ENCODE data around the gene CHODL. TPM values are rescaled to one million over a fixed set of nuclear protein-coding genes. Genes with fewer than 3 reads are reported as not detected.

The CHODL gene
- total RNA-seq, 1 experiment from 2014 or later, result 0.44 TPM

DNA sequence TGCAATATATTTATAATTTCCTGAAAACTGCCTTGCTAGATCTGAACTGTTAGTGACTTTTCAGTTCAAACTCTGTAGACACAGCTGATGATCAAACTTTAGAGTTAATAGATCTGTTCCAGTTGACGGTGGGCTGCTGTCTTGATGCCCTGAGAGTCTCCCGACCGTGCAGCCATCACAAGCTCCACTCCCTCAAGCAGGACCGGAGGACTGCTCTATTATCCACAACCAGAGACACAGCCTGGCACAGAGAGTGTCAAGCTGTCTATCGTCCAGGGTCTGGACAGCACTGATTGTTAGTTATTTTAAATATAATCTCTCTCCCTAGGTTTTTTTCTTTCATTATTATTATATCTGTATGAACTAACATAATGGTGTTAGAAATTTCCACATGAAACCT lies 8.0 kb downstream of the CHODL start:
- Histone ChIP-seq H3K9me2 (ENCODE audit: insufficient read depth) (no peaks in the 10 kb centered on the region), H3K27ac (no peak overlapping the region), H3K79me2 (ENCODE audit: low read depth) (no peaks in the 10 kb centered on the region), H2AFZ (no peak overlapping the region; the same call in 1 of the 2 replicates), H3F3A (ENCODE audit: insufficient read depth, low read depth) (no peaks in the 10 kb centered on the region), H3K4me3 (no peak overlapping the region), H3K9me3 (ENCODE audit: insufficient read depth, low read depth) (no peaks in the 10 kb centered on the region), H3K36me3 (ENCODE audit: low read depth) (no peaks in the 10 kb centered on the region), H4K20me1 (ENCODE audit: insufficient read depth) (no peaks in the 10 kb centered on the region), H3K4me2 (no peak overlapping the region), H3K4me1 (replicated peaks; ENCODE audit: insufficient read depth) (no peaks in the 10 kb centered on the region), H3K27me3 (ENCODE audit: insufficient read depth, low read depth) (no peaks in the 10 kb centered on the region)
- no peak for DNase-seq
- ChIA-PET POLR2A (ENCODE audit: unreplicated experiment) (interaction anchor here (0.7 kb wide), 1 partner anchor 96 kb away, joined by 3 read pairs; no protein-coding TSS in a partner anchor), CTCF (no interaction called here)
- intact Hi-C loops (cut with micrococcal nuclease; ENCODE audit: unreplicated experiment), result no loop called here
- no TSS peak for BruUV-seq (replicated peaks)
- TF ChIP-seq, protein P1, sequence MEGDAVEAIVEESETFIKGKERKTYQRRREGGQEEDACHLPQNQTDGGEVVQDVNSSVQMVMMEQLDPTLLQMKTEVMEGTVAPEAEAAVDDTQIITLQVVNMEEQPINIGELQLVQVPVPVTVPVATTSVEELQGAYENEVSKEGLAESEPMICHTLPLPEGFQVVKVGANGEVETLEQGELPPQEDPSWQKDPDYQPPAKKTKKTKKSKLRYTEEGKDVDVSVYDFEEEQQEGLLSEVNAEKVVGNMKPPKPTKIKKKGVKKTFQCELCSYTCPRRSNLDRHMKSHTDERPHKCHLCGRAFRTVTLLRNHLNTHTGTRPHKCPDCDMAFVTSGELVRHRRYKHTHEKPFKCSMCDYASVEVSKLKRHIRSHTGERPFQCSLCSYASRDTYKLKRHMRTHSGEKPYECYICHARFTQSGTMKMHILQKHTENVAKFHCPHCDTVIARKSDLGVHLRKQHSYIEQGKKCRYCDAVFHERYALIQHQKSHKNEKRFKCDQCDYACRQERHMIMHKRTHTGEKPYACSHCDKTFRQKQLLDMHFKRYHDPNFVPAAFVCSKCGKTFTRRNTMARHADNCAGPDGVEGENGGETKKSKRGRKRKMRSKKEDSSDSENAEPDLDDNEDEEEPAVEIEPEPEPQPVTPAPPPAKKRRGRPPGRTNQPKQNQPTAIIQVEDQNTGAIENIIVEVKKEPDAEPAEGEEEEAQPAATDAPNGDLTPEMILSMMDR (conservative IDR thresholded peaks at IDR 0.05), result no peak
- TF ChIP-seq EZH2 (IDR thresholded peaks at IDR 0.05; ENCODE audit: low read depth), result no peak

DNA sequence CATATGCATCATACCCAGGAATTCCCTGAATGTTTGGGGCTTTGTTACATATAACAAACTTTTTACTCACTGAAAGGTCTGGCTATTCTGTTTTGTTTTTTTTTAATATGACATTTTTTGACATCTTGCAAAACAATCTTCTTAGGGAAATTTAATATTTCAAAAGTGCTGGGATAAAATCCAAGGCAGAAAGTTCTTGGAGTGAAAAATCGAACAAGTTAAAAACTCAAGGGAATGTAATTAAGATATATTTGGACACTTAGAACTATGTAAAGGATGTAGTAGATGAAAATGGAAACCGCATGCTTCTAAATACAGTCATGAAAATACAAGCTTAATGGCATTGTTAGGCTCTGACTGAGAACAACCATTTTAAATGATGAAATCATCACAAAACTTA lies 8.6 kb downstream of the CHODL start:
- no TSS peak for BruUV-seq (replicated peaks)
- POLR2A ChIA-PET (ENCODE audit: unreplicated experiment), result no interaction called here

DNA sequence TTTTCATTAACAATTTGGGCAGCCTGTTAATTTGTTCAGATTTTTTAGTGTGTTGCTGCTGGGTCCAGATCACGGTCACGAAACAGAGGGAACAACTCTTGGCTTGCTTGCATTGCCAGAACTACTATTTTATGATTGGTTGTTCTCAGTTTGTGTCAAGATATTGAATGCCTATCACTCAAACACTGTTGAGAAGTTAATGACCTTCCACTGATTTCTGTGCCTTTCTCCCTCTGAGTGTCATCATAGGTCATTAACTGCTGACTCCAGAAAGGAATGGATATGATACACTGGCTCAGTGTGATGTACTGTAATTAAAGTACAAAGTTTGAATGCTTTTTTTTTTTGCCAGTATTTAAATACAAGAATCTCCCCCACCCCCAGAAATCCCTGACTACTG lies 9.2 kb downstream of the CHODL start:
- Histone ChIP-seq H3K27me3 (ENCODE audit: insufficient read depth, low read depth) (no peaks in the 10 kb centered on the region), H3K4me1 (replicated peaks; ENCODE audit: insufficient read depth) (no peaks in the 10 kb centered on the region), H3K9me3 (ENCODE audit: insufficient read depth, low read depth) (no peaks in the 10 kb centered on the region), H3K27ac (no peak overlapping the region), H3K4me2 (no peak overlapping the region), H2AFZ (no peak overlapping the region), H3K79me2 (ENCODE audit: low read depth) (no peaks in the 10 kb centered on the region), H3K36me3 (ENCODE audit: low read depth) (no peaks in the 10 kb centered on the region), H3F3A (ENCODE audit: insufficient read depth, low read depth) (no peaks in the 10 kb centered on the region), H3K9me2 (ENCODE audit: insufficient read depth) (no peaks in the 10 kb centered on the region), H4K20me1 (ENCODE audit: insufficient read depth) (no peaks in the 10 kb centered on the region), H3K4me3 (no peak overlapping the region)
- TF ChIP-seq EZH2 (IDR thresholded peaks at IDR 0.05; ENCODE audit: low read depth), result no peak
- TF ChIP-seq, protein P1 (conservative IDR thresholded peaks at IDR 0.05), result no peak
- ChIA-PET POLR2A (ENCODE audit: unreplicated experiment) (no interaction called here), CTCF (no interaction called here)
- no TSS peak for BruUV-seq (replicated peaks)
- intact Hi-C loops (cut with micrococcal nuclease; ENCODE audit: unreplicated experiment), result no loop called here
- DNase-seq, result no peak

More for the DNA sequence above, 8.6 kb downstream of the CHODL start:
- Histone ChIP-seq H3K79me2 (ENCODE audit: low read depth) (no peaks in the 10 kb centered on the region), H3K4me3 (no peak overlapping the region), H3K27ac (no peak overlapping the region), H3K9me3 (ENCODE audit: insufficient read depth, low read depth) (no peaks in the 10 kb centered on the region), H3K36me3 (ENCODE audit: low read depth) (no peaks in the 10 kb centered on the region), H3K4me2 (no peak overlapping the region), H3F3A (ENCODE audit: insufficient read depth, low read depth) (no peaks in the 10 kb centered on the region), H2AFZ (no peak overlapping the region), H3K9me2 (ENCODE audit: insufficient read depth) (no peaks in the 10 kb centered on the region), H3K4me1 (replicated peaks; ENCODE audit: insufficient read depth) (no peaks in the 10 kb centered on the region), H3K27me3 (ENCODE audit: insufficient read depth, low read depth) (no peaks in the 10 kb centered on the region), H4K20me1 (ENCODE audit: insufficient read depth) (no peaks in the 10 kb centered on the region)
- intact Hi-C loops (cut with micrococcal nuclease; ENCODE audit: unreplicated experiment), result no loop called here
- DNase-seq, result no peak
- TF ChIP-seq, protein P1 (conservative IDR thresholded peaks at IDR 0.05), result no peak
- no peak for TF ChIP-seq EZH2 (IDR thresholded peaks at IDR 0.05; ENCODE audit: low read depth)
- CTCF ChIA-PET, result no interaction called here
